Panc1 (cell line): ENCODE measurements around the gene FYTTD1. TPM values are rescaled to one million over a fixed set of nuclear protein-coding genes. Genes with fewer than 3 reads are reported as not detected.
A peak's percentile ranks its signal among the peaks of the same experiment; 100 is the strongest.
"Not testable (repeated sequence)": the region's sequence is repeated elsewhere in the genome, so short reads cannot be mapped to it uniquely, and the experiment has no call there.

Experiments used
- ATAC-seq: fragments of 200-7000 bp; cut with Tn5 transposase; 2 replicates; pipeline ENCODE4 v1.9.1; 2020; ENCODE audit warnings: mild to moderate bottlenecking, moderate library complexity
- BruUV-seq: library from RNA; stranded (reverse); fragments of 400-500 nt; replicated peaks from 2 replicates; lab custom pipeline; 2021; lab: Mats Ljungman, UMichigan
- CTCF ChIA-PET: fragments of 300-600 bp; sonication (Branson Sonifier 250); formaldehyde crosslinking; loops from one replicate; lab custom pipeline; 2022; ENCODE audit warnings: antibody characterized with exemption; lab: Charles Lee
- POLR2A ChIA-PET: fragments of 300-600 bp; sonication (Branson Sonifier 250); formaldehyde crosslinking; loops from one replicate; lab custom pipeline; 2022; ENCODE audit warnings: antibody characterized with exemption; lab: Charles Lee
- DNase-seq: peaks from one replicate; pipeline ENCODE4 v3.0.0-alpha.2; 2010; ENCODE audit warnings: low read depth, low spot score
- H3K27ac ChIP-seq: 2 replicates; pipeline ENCODE4 v1.5.1; 2011; ENCODE audit warnings: mild to moderate bottlenecking, low read length, inconsistent platforms
- H3K27me3 ChIP-seq: fragments of 200-500 bp; sonication (Bioruptor generic); 2 replicates; pipeline ENCODE4 v1.6.0; 2014; ENCODE audit warnings: low read length, inconsistent platforms; ENCODE audit not compliant: control insufficient read depth, insufficient read depth
- H3K36me3 ChIP-seq: fragments of 200-500 bp; sonication (Bioruptor generic); 2 replicates; pipeline ENCODE4 v1.5.1; 2014; ENCODE audit warnings: inconsistent platforms, mild to moderate bottlenecking, low read length, moderate library complexity; ENCODE audit not compliant: control insufficient read depth, insufficient read depth
- H3K4me1 ChIP-seq: 2 replicates; pipeline ENCODE4 v1.5.1; 2011; ENCODE audit warnings: inconsistent platforms, mild to moderate bottlenecking, low read length, moderate library complexity; ENCODE audit not compliant: control insufficient read depth, insufficient read depth
- H3K4me3 ChIP-seq, 2 experiments: 2 replicates each; pipeline ENCODE4 v1.5.1; 2011 to 2012; ENCODE audit warnings: low read depth in 2 of 2, low read length in 2 of 2, mild to moderate bottlenecking in 2 of 2, inconsistent platforms in 1 of 2, moderate library complexity in 1 of 2
- H3K9me3 ChIP-seq: fragments of 200-500 bp; sonication (Bioruptor generic); 2 replicates; pipeline ENCODE4 v1.5.1; 2014; ENCODE audit warnings: low read depth, mild to moderate bottlenecking, inconsistent platforms, low read length, moderate library complexity; ENCODE audit not compliant: control insufficient read depth, insufficient read depth
- POLR2AphosphoS5 ChIP-seq: IDR thresholded peaks from 2 replicates; pipeline ENCODE4 v1.6.1; 2012; ENCODE audit warnings: mild to moderate bottlenecking, low read depth, low read length, moderate library complexity
- SIN3A ChIP-seq: IDR thresholded peaks from 2 replicates; pipeline ENCODE4 v1.6.1; 2012; ENCODE audit warnings: low read depth, mild to moderate bottlenecking, low read length, moderate library complexity, borderline replicate concordance; ENCODE audit not compliant: insufficient read depth
- TCF7L2 ChIP-seq: IDR thresholded peaks from 2 replicates; pipeline ENCODE4 v1.6.1; 2011; ENCODE audit warnings: mild to moderate bottlenecking, low read depth, low read length, inconsistent platforms
- in situ Hi-C: cut with HindIII; loops from 2 replicates; pipeline ENCODE4 v1.10.0; 2016; ENCODE audit warnings: low sequenced_read_pairs, low pct_unique_long_range_greater_than_20kb
- intact Hi-C: fragments of 100-400 bp; cut with micrococcal nuclease; formaldehyde crosslinking; loops from one replicate; pipeline ENCODE4 v1.10.0; 2022; ENCODE audit not compliant: unreplicated experiment
- total RNA-seq: library from RNA; stranded (reverse); gene quantifications from one replicate; pipeline ENCODE4 v1.2.1, GENCODE V29; 2021; ENCODE audit not compliant: unreplicated experiment
- TF ChIP-seq, protein P1 (sequence below): fragments of 450-650 bp; IDR thresholded peaks from 2 replicates; pipeline ENCODE4 v1.5.1; 2017; ENCODE audit warnings: mild to moderate bottlenecking
- TF ChIP-seq, protein P2 (sequence below), 2 experiments: IDR thresholded peaks; 2 replicates each; pipeline ENCODE4 v1.6.1; 2011 to 2012; ENCODE audit warnings: low read depth in 2 of 2, control low read depth in 1 of 2, low read length in 1 of 2, mild to moderate bottlenecking in 1 of 2, moderate library complexity in 1 of 2; ENCODE audit not compliant: insufficient read depth in 1 of 2

FYTTD1 gene
- total RNA-seq, 1 experiment from 2014 or later, result 77.8 TPM

DNA sequence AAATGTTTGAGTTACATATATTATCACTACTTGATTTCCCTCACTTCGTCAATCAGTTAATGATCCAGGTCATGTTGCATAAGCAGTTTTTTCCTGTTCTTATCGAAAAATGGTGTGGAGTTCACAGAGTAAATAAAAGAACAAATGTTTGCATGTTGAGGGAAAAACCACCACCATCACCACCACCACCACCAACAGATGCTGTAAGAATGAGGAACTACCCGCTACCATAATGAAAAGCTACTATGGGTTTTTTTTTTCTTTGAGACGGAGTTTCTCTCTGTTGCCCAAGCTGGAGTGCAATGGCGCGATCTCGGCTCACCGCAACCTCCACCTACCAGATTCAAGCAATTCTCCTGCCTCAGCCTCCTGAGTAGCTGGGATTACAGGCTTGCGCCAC lies 40.5 kb upstream of the FYTTD1 start:
- in situ Hi-C loops, result no loop called here
- CTCF ChIA-PET, result no interaction called here
- DNase-seq, result no peak
- no peak overlapping the region for H3K4me3 ChIP-seq
- BruUV-seq, result no TSS peak
- intact Hi-C loops, result no loop called here
- POLR2A ChIA-PET, result no interaction called here
- H3K27me3 ChIP-seq, result no peaks in the 10 kb centered on the region
- ATAC-seq, result no peak
- H3K27ac ChIP-seq, result no peak overlapping the region
- no peaks in the 10 kb centered on the region for H3K36me3 ChIP-seq
- TF ChIP-seq, protein P1, sequence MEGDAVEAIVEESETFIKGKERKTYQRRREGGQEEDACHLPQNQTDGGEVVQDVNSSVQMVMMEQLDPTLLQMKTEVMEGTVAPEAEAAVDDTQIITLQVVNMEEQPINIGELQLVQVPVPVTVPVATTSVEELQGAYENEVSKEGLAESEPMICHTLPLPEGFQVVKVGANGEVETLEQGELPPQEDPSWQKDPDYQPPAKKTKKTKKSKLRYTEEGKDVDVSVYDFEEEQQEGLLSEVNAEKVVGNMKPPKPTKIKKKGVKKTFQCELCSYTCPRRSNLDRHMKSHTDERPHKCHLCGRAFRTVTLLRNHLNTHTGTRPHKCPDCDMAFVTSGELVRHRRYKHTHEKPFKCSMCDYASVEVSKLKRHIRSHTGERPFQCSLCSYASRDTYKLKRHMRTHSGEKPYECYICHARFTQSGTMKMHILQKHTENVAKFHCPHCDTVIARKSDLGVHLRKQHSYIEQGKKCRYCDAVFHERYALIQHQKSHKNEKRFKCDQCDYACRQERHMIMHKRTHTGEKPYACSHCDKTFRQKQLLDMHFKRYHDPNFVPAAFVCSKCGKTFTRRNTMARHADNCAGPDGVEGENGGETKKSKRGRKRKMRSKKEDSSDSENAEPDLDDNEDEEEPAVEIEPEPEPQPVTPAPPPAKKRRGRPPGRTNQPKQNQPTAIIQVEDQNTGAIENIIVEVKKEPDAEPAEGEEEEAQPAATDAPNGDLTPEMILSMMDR, result no peak
- TF ChIP-seq TCF7L2 (no peak), POLR2AphosphoS5 (no peak), SIN3A (no peak)
- TF ChIP-seq, protein P2, sequence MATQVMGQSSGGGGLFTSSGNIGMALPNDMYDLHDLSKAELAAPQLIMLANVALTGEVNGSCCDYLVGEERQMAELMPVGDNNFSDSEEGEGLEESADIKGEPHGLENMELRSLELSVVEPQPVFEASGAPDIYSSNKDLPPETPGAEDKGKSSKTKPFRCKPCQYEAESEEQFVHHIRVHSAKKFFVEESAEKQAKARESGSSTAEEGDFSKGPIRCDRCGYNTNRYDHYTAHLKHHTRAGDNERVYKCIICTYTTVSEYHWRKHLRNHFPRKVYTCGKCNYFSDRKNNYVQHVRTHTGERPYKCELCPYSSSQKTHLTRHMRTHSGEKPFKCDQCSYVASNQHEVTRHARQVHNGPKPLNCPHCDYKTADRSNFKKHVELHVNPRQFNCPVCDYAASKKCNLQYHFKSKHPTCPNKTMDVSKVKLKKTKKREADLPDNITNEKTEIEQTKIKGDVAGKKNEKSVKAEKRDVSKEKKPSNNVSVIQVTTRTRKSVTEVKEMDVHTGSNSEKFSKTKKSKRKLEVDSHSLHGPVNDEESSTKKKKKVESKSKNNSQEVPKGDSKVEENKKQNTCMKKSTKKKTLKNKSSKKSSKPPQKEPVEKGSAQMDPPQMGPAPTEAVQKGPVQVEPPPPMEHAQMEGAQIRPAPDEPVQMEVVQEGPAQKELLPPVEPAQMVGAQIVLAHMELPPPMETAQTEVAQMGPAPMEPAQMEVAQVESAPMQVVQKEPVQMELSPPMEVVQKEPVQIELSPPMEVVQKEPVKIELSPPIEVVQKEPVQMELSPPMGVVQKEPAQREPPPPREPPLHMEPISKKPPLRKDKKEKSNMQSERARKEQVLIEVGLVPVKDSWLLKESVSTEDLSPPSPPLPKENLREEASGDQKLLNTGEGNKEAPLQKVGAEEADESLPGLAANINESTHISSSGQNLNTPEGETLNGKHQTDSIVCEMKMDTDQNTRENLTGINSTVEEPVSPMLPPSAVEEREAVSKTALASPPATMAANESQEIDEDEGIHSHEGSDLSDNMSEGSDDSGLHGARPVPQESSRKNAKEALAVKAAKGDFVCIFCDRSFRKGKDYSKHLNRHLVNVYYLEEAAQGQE (IDR thresholded peaks at IDR 0.05; ENCODE audit: insufficient read depth in 1 of 2, low read depth in 2 of 2, low read length in 1 of 2), result no peak
- H3K9me3 ChIP-seq, result no peaks in the 10 kb centered on the region
- H3K4me1 ChIP-seq, result peaks cover 16% of the 10 kb centered on the region

DNA sequence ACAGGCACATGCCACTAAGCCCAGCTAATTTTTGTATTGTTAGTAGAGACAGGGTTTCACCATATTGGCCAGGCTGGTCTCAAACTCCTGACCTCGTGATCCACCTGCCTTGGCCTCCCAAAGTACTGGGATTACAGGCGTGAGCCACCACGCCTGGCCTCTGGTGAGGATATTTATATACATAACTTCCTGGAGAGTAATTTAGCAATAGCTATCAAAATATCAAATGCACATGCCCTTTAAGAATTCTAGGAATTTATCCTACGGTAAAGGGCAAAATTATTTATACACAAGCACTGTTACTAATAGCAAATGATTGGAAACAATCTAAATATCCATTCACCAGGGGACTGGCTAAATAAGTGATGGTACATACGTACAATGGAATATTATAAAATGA lies 38.7 kb upstream of the FYTTD1 start:
- H3K9me3 ChIP-seq, CTCF ChIA-PET, in situ Hi-C loops, POLR2A ChIA-PET, BruUV-seq, H3K36me3 ChIP-seq, H3K27me3 ChIP-seq, ATAC-seq, intact Hi-C loops, H3K4me3 ChIP-seq, DNase-seq: not testable (repeated sequence)
- Histone ChIP-seq H3K4me1 (peaks cover 18% of the 10 kb centered on the region), H3K27ac (peak overlapping the region; percentile 88; the same call in 1 of the 2 replicates)

DNA sequence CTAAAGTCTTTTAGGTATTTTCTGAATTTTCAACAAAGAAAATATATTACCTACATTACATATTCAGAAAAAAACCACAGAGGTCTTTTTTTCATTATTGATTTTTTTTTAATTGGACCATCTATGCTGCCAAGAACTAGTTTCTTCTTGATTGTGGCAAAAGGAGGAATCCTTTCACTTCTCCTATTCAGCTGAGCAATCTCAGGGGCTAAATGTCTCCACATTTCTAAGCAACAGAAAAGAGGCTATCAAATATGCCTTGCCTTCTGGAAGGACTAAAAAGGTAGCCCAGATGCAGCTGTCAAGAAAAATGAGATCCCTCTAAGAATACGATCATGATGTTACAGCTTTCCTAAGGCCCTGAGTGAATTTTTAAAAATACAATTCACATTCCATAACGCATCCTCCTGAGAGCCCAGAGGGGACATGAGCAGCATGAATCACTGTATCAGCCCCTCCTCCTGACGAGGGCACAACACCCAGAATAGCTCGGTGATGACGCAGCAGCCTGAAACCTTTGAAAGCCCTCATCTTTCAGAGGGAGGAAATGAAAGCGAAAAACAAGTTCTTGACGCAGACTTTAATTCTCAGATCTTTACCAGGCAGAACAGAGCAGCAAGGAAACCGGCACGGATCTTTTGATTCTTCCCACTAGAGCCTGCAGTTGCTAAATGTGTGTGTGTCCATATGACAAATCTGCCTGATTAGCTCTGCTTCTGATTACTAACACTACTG lies 37.5 kb upstream of the FYTTD1 start:
- POLR2A ChIA-PET, result interaction anchor here (0.6 to 0.7 kb wide), 5 partner anchors 9 to 1418 kb away, joined by 3 read pairs; no protein-coding TSS in a partner anchor

More for the DNA sequence above, 37.5 kb upstream of the FYTTD1 start:
- DNase-seq, result peak; percentile 93
- no peaks in the 10 kb centered on the region for H3K27me3 ChIP-seq
- ATAC-seq, result peak; percentile 98
- H3K9me3 ChIP-seq, result no peaks in the 10 kb centered on the region
- H3K4me1 ChIP-seq, result peaks cover 18% of the 10 kb centered on the region
- peak overlapping the region; percentile 88 for H3K27ac ChIP-seq
- intact Hi-C loops, result no loop called here
- no peaks in the 10 kb centered on the region for H3K36me3 ChIP-seq
- TF ChIP-seq TCF7L2 (peak; percentile 62; the same call in 1 of the 2 replicates), POLR2AphosphoS5 (no peak)
- BruUV-seq, result TSS peak; percentile 61
- H3K4me3 ChIP-seq, result peak overlapping the region; percentile 28 to 62
- in situ Hi-C loops, result no loop called here
- CTCF ChIA-PET, result interaction anchor here (0.7 kb wide), 1 partner anchor 710 kb away, joined by 5 read pairs; no protein-coding TSS in a partner anchor
